ENCODE measurements around the gene TRIP13.

TRIP13 gene

DNA sequence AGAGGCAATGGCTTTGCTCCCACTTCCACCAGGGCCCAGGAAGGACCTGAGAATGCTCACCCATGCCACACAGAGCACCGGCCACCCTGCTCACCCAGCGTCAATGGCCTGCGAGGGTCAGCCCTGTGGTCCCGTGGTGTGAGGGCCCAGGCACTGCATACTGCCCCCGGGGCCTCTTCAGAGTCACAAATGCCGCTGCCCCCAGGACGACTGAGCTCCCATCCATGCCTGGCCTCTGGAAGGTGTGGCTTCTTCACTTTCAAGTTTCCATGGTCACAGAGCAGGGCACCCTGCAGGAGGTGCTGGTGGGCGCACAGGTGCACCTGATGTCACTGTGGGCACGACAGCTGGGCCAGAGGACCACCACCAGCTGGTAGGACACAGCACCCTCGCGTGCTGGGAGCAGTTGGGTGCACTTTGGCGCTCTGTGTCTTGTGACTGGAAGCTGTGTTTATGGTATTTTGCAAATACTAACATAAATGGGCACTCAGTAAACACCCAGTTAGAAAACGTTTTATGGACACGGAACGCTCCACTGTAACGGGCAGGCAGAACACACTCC lies 29.4 kb upstream of the TRIP13 start:
- FAIRE-seq (no peak), DNase-seq (ENCODE audit: insufficient read length, low spot score) (no peak)
- TF ChIP-seq POU2F2 (IDR thresholded peaks at IDR 0.05; ENCODE audit: low read depth, low read length) (no peak), TAF1 (IDR thresholded peaks at IDR 0.05; ENCODE audit: low read depth, low read length) (no peak), PAX5 (IDR thresholded peaks at IDR 0.05; ENCODE audit: insufficient read depth, low read length, severe bottlenecking) (no peak), SPI1 (IDR thresholded peaks at IDR 0.05; ENCODE audit: low read depth, low read length) (no peak), POLR2AphosphoS5 (IDR thresholded peaks at IDR 0.05; ENCODE audit: low read depth, low read length) (no peak), POLR2A (IDR thresholded peaks at IDR 0.05; ENCODE audit: low read depth, low read length) (no peak)

GRCh38 chr5:864492-865167 lies 28.1 kb upstream of the TRIP13 start:
- no peak for DNase-seq (ENCODE audit: insufficient read length, low spot score)
- FAIRE-seq = no peak
- no peak for TF ChIP-seq PAX5 (IDR thresholded peaks at IDR 0.05; ENCODE audit: insufficient read depth, low read length, severe bottlenecking)
- no peak for TF ChIP-seq POU2F2 (IDR thresholded peaks at IDR 0.05; ENCODE audit: low read depth, low read length)
- TF ChIP-seq SPI1 (IDR thresholded peaks at IDR 0.05; ENCODE audit: low read depth, low read length) = no peak
- TF ChIP-seq POLR2A (IDR thresholded peaks at IDR 0.05; ENCODE audit: low read depth, low read length) = no peak
- no peak for TF ChIP-seq TAF1 (IDR thresholded peaks at IDR 0.05; ENCODE audit: low read depth, low read length)
- no peak for TF ChIP-seq POLR2AphosphoS5 (IDR thresholded peaks at IDR 0.05; ENCODE audit: low read depth, low read length)

DNA sequence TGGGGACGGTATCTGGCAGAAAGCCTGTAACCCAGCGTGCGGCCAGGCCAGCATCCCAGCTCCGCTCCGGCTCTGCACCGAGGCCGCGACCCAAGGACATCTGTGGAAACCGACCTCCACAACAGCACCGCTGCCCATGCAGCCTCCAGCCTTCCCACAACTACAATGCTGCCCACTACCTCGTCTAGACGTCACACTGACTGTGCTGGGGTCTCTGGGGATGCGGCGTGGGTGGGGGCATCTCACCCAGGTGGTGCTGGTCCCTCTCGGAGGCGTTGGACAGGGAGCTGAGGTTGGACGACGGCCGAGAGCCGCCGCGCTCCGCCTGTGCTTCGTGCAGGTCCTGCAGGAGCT lies 27.5 kb upstream of the TRIP13 start:
- TF ChIP-seq PAX5 (IDR thresholded peaks at IDR 0.05; ENCODE audit: insufficient read depth, low read length, severe bottlenecking) (no peak), SPI1 (IDR thresholded peaks at IDR 0.05; ENCODE audit: low read depth, low read length) (no peak), POLR2AphosphoS5 (IDR thresholded peaks at IDR 0.05; ENCODE audit: low read depth, low read length) (no peak), TAF1 (IDR thresholded peaks at IDR 0.05; ENCODE audit: low read depth, low read length) (no peak), POLR2A (IDR thresholded peaks at IDR 0.05; ENCODE audit: low read depth, low read length) (no peak), POU2F2 (IDR thresholded peaks at IDR 0.05; ENCODE audit: low read depth, low read length) (no peak)
- DNase-seq (ENCODE audit: insufficient read length, low spot score) = no peak
- no peak for FAIRE-seq

DNA sequence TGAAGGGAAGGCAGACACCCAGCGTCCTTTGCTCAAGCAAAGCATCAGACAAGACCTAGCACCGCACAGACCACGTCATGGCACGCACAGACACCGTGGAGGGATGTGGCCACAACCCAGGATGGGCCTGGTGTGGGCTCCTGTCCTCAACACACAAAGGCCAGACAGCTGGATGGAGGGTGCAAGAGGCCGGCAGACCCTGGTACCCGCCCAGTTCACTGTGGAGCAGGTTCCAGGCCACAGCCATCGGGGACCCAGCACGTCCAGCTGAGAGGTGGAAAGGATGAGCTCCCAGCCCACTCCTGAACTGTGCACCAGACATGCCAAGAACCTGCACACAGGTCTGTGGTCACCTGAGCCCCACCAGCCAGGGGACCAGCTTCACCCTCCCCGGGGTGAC lies 26.9 kb upstream of the TRIP13 start:
- DNase-seq (ENCODE audit: insufficient read length, low spot score) = no peak
- no peak for FAIRE-seq
- no peak for TF ChIP-seq POLR2AphosphoS5 (IDR thresholded peaks at IDR 0.05; ENCODE audit: low read depth, low read length)
- no peak for TF ChIP-seq TAF1 (IDR thresholded peaks at IDR 0.05; ENCODE audit: low read depth, low read length)
- TF ChIP-seq SPI1 (IDR thresholded peaks at IDR 0.05; ENCODE audit: low read depth, low read length) = no peak
- TF ChIP-seq POLR2A (IDR thresholded peaks at IDR 0.05; ENCODE audit: low read depth, low read length) = no peak
- TF ChIP-seq POU2F2 (IDR thresholded peaks at IDR 0.05; ENCODE audit: low read depth, low read length) = no peak
- TF ChIP-seq PAX5 (IDR thresholded peaks at IDR 0.05; ENCODE audit: insufficient read depth, low read length, severe bottlenecking) = no peak

GRCh38 chr5:867300-867870 lies 25.3 kb upstream of the TRIP13 start:
- no peak for DNase-seq (ENCODE audit: insufficient read length, low spot score)
- TF ChIP-seq TAF1 (IDR thresholded peaks at IDR 0.05; ENCODE audit: low read depth, low read length) (no peak), POLR2A (IDR thresholded peaks at IDR 0.05; ENCODE audit: low read depth, low read length) (0 out of 2 replicates have a peak, but pooled peaks have one; percentile 14)
- no peak for FAIRE-seq

GRCh38 chr5:868428-869135 lies 24.1 kb upstream of the TRIP13 start:
- TF ChIP-seq POLR2A (IDR thresholded peaks at IDR 0.05; ENCODE audit: low read depth, low read length) (no peak), POLR2AphosphoS5 (IDR thresholded peaks at IDR 0.05; ENCODE audit: low read depth, low read length) (no peak), SPI1 (IDR thresholded peaks at IDR 0.05; ENCODE audit: low read depth, low read length) (no peak)
- DNase-seq (ENCODE audit: insufficient read length, low spot score) = no peak
- FAIRE-seq = no peak

DNA sequence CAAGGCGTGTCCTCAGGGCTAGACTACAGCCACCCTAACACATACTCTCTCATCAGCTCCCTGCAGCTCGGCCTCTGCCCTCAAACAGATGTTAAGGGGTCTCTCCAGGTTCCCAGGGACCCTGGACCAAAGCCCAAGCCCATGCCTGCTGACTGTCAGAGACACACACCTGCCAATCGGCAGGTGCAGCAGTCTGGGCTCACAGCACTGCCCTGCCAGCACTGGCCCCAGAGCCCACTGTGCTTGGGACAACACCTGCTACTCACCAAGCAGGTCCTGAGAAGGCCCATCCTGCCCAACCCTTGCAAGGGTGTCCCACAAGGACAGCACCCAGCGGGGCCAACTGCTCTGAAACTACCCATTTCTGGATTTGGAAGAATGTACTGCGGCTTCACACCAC lies 21.7 kb upstream of the TRIP13 start:
- no peak for TF ChIP-seq TAF1 (IDR thresholded peaks at IDR 0.05; ENCODE audit: low read depth, low read length)
- no peak for TF ChIP-seq POLR2AphosphoS5 (IDR thresholded peaks at IDR 0.05; ENCODE audit: low read depth, low read length)
- TF ChIP-seq SPI1 (IDR thresholded peaks at IDR 0.05; ENCODE audit: low read depth, low read length) = no peak
- TF ChIP-seq PAX5 (IDR thresholded peaks at IDR 0.05; ENCODE audit: insufficient read depth, low read length, severe bottlenecking) = no peak
- TF ChIP-seq POLR2A (IDR thresholded peaks at IDR 0.05; ENCODE audit: low read depth, low read length) = no peak
- TF ChIP-seq POU2F2 (IDR thresholded peaks at IDR 0.05; ENCODE audit: low read depth, low read length) = no peak
- no peak for FAIRE-seq
- DNase-seq (ENCODE audit: insufficient read length, low spot score) = no peak

- no peak for TF ChIP-seq POU2F2 (IDR thresholded peaks at IDR 0.05; ENCODE audit: low read depth, low read length)
- TF ChIP-seq PAX5 (IDR thresholded peaks at IDR 0.05; ENCODE audit: insufficient read depth, low read length, severe bottlenecking) = no peak
- TF ChIP-seq TAF1 (IDR thresholded peaks at IDR 0.05; ENCODE audit: low read depth, low read length) = no peak
- no peak for TF ChIP-seq SPI1 (IDR thresholded peaks at IDR 0.05; ENCODE audit: low read depth, low read length)
- no peak for TF ChIP-seq POLR2A (IDR thresholded peaks at IDR 0.05; ENCODE audit: low read depth, low read length)
- no peak for TF ChIP-seq POLR2AphosphoS5 (IDR thresholded peaks at IDR 0.05; ENCODE audit: low read depth, low read length)
- FAIRE-seq (no peak), DNase-seq (ENCODE audit: insufficient read length, low spot score) (no peak)
Observed at GRCh38 chr5:871596-872298, 20.9 kb upstream of the TRIP13 start.

DNA sequence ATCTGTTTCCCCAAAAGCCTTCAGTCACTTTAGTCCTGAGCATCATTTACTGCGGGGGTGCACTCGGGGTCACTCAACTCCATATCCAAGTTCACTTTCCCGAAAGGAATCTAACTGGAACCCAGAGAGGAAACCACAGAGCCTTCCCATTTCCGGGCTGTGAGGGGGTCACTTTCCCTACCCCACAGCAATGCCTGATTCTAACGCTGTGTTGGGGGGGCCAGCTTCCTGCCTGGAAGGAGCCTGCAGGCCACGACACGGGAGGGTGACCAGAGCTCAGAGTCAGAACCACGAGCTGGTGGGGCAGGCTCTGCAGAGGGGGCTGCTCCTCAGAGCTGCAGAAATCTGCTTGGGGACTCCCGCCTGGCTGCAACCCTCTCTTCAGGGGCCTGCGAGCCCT lies 20.4 kb upstream of the TRIP13 start:
- TF ChIP-seq POLR2AphosphoS5 (IDR thresholded peaks at IDR 0.05; ENCODE audit: low read depth, low read length) = no peak
- no peak for TF ChIP-seq POLR2A (IDR thresholded peaks at IDR 0.05; ENCODE audit: low read depth, low read length)
- no peak for TF ChIP-seq TAF1 (IDR thresholded peaks at IDR 0.05; ENCODE audit: low read depth, low read length)
- no peak for TF ChIP-seq SPI1 (IDR thresholded peaks at IDR 0.05; ENCODE audit: low read depth, low read length)
- TF ChIP-seq PAX5 (IDR thresholded peaks at IDR 0.05; ENCODE audit: insufficient read depth, low read length, severe bottlenecking) = no peak
- TF ChIP-seq POU2F2 (IDR thresholded peaks at IDR 0.05; ENCODE audit: low read depth, low read length) = no peak
- DNase-seq (ENCODE audit: insufficient read length, low spot score) (no peak), FAIRE-seq (no peak)
